Neural progenitor cell (in vitro differentiated cells): ENCODE data around the gene RET. TPM values are rescaled to one million over a fixed set of nuclear protein-coding genes. Genes with fewer than 3 reads are reported as not detected.
A peak's percentile ranks its signal among the peaks of the same experiment; 100 is the strongest.

Experiments
- DNase-seq: peaks from one replicate; pipeline ENCODE4 v3.0.0-alpha.2; 2016; ENCODE audit warnings: low spot score
- H2AFZ ChIP-seq: fragments of 200-600 bp; sonication (generic); replicated peaks from 2 replicates; pipeline ENCODE4 v1.6.1; 2016; ENCODE audit warnings: antibody characterized with exemption
- H3F3A ChIP-seq: fragments of 200-600 bp; sonication (generic); 2 replicates; pipeline ENCODE4 v1.6.1; 2016; ENCODE audit warnings: antibody characterized with exemption, low read depth
- H3K27ac ChIP-seq: fragments of 200-600 bp; sonication (generic); 2 replicates; pipeline ENCODE4 v1.5.1; 2016; ENCODE audit warnings: mild to moderate bottlenecking
- H3K27me3 ChIP-seq: fragments of 200-600 bp; sonication (generic); 2 replicates; pipeline ENCODE4 v1.6.1; 2016; ENCODE audit warnings: mild to moderate bottlenecking, moderate library complexity
- H3K36me3 ChIP-seq: fragments of 200-600 bp; sonication (generic); 2 replicates; pipeline ENCODE4 v1.5.1; 2016
- H3K4me1 ChIP-seq: fragments of 200-600 bp; sonication (generic); 2 replicates; pipeline ENCODE4 v1.6.1; 2016; ENCODE audit warnings: mixed run types
- H3K4me2 ChIP-seq: fragments of 200-600 bp; sonication (generic); 2 replicates; pipeline ENCODE4 v1.6.1; 2016
- H3K4me3 ChIP-seq: fragments of 200-600 bp; sonication (generic); 2 replicates; pipeline ENCODE4 v1.5.1; 2016
- H3K79me2 ChIP-seq: fragments of 200-600 bp; sonication (generic); 2 replicates; pipeline ENCODE4 v1.6.1; 2016; ENCODE audit warnings: low read depth
- H3K9ac ChIP-seq: fragments of 200-600 bp; sonication (generic); 2 replicates; pipeline ENCODE4 v1.6.1; 2016
- H3K9me3 ChIP-seq: fragments of 200-600 bp; sonication (generic); 2 replicates; pipeline ENCODE4 v1.5.1; 2016; ENCODE audit warnings: low read depth
- H4K20me1 ChIP-seq: fragments of 200-600 bp; sonication (generic); 2 replicates; pipeline ENCODE4 v1.6.1; 2016; ENCODE audit warnings: low read depth
- H3K27ac Mint-ChIP-seq: 3 replicates; pipeline ENCODE4 v1.8.0; 2021; ENCODE audit warnings: mixed read lengths
- H3K27me3 Mint-ChIP-seq: 2 replicates; pipeline ENCODE4 v1.8.0; 2022; ENCODE audit warnings: low read depth, mild to moderate bottlenecking, inconsistent platforms, moderate library complexity, mixed read lengths; ENCODE audit not compliant: insufficient read depth
- H3K36me3 Mint-ChIP-seq: 3 replicates; pipeline ENCODE4 v1.8.0; 2021; ENCODE audit warnings: mixed read lengths
- H3K4me1 Mint-ChIP-seq: 3 replicates; pipeline ENCODE4 v1.8.0; 2021; ENCODE audit warnings: mixed read lengths
- H3K4me3 Mint-ChIP-seq: 3 replicates; pipeline ENCODE4 v1.8.0; 2021; ENCODE audit warnings: mild to moderate bottlenecking, moderate library complexity, mixed read lengths
- H3K9me3 Mint-ChIP-seq: 3 replicates; pipeline ENCODE4 v1.8.0; 2020; ENCODE audit warnings: mixed read lengths
- CTCF ChIP-seq: fragments of 200-600 bp; sonication (generic); IDR thresholded peaks from 2 replicates; pipeline ENCODE4 v1.5.1; 2017; ENCODE audit warnings: antibody characterized with exemption, mild to moderate bottlenecking
- EZH2 ChIP-seq: fragments of 200-600 bp; sonication (generic); IDR thresholded peaks from 2 replicates; pipeline ENCODE4 v1.6.1; 2017; ENCODE audit warnings: antibody characterized with exemption, mild to moderate bottlenecking, moderate library complexity
- EZH2phosphoT487 ChIP-seq: fragments of 200-600 bp; sonication (generic); IDR thresholded peaks from 2 replicates; pipeline ENCODE4 v1.6.1; 2017; ENCODE audit warnings: antibody characterized with exemption
- total RNA-seq: library from RNA; depleted of rRNA; stranded (reverse); fragments of >200 nt; gene quantifications from 2 replicates; pipeline ENCODE4 v1.2.3, GENCODE V29; 2015; ENCODE audit warnings: low replicate concordance

The RET gene
- total RNA-seq, 1 donor from 2014 or later: 1.4 TPM

- no peak for TF ChIP-seq EZH2phosphoT487
- no peak for TF ChIP-seq EZH2
- no peak for TF ChIP-seq CTCF
- Histone ChIP-seq H3K9ac (no peak overlapping the region), H3K9me3 (no peaks in the 10 kb centered on the region), H3F3A (no peaks in the 10 kb centered on the region), H2AFZ (peak overlapping the region; percentile 68), H4K20me1 (no peaks in the 10 kb centered on the region), H3K36me3 (no peaks in the 10 kb centered on the region), H3K4me1 (peaks cover 11% of the 10 kb centered on the region), H3K27me3 (no peaks in the 10 kb centered on the region), H3K4me3 (no peak overlapping the region), H3K4me2 (no peak overlapping the region), H3K27ac (no peak overlapping the region), H3K79me2 (no peaks in the 10 kb centered on the region)
- no peaks in the 10 kb centered on the region for H3K9me3 Mint-ChIP-seq
- H3K4me1 Mint-ChIP-seq: peaks cover 11% of the 10 kb centered on the region
- H3K27me3 Mint-ChIP-seq: peaks cover 7% of the 10 kb centered on the region
- no peaks in the 10 kb centered on the region for H3K36me3 Mint-ChIP-seq
- peak overlapping the region; percentile 88 for H3K27ac Mint-ChIP-seq
- DNase-seq: no peak
- no peak overlapping the region for H3K4me3 Mint-ChIP-seq
Observed at GRCh38 chr10:43043773-43044447, 33.0 kb upstream of the RET start.

- Histone ChIP-seq H3K27ac (no peak overlapping the region), H2AFZ (peak overlapping the region; percentile 68), H3K9me3 (no peaks in the 10 kb centered on the region), H3K36me3 (no peaks in the 10 kb centered on the region), H3K27me3 (no peaks in the 10 kb centered on the region), H3K79me2 (no peaks in the 10 kb centered on the region), H3F3A (no peaks in the 10 kb centered on the region), H3K9ac (no peak overlapping the region), H3K4me2 (no peak overlapping the region), H3K4me1 (peaks cover 11% of the 10 kb centered on the region), H4K20me1 (no peaks in the 10 kb centered on the region), H3K4me3 (no peak overlapping the region)
- peaks cover 7% of the 10 kb centered on the region for H3K27me3 Mint-ChIP-seq
- no peak overlapping the region for H3K4me3 Mint-ChIP-seq
- no peaks in the 10 kb centered on the region for H3K9me3 Mint-ChIP-seq
- H3K4me1 Mint-ChIP-seq: peaks cover 11% of the 10 kb centered on the region
- DNase-seq: peak; percentile 43
- TF ChIP-seq EZH2: no peak
- no peak for TF ChIP-seq CTCF
- TF ChIP-seq EZH2phosphoT487: no peak
- H3K36me3 Mint-ChIP-seq: no peaks in the 10 kb centered on the region
- peak overlapping the region; percentile 88 for H3K27ac Mint-ChIP-seq
Observed at GRCh38 chr10:43044448-43044921, 32.4 kb upstream of the RET start.

GRCh38 chr10:43044961-43045621 is 31.8 kb upstream of the RET start:
- no peaks in the 10 kb centered on the region for H3K79me2 ChIP-seq
- Mint-ChIP-seq H3K4me3 (no peak overlapping the region), H3K9me3 (no peaks in the 10 kb centered on the region), H3K27ac (no peak overlapping the region), H3K36me3 (no peaks in the 10 kb centered on the region), H3K27me3 (peaks cover 7% of the 10 kb centered on the region), H3K4me1 (peaks cover 11% of the 10 kb centered on the region)
- no peak overlapping the region for H3K4me2 ChIP-seq
- no peak for DNase-seq
- H3F3A ChIP-seq: no peaks in the 10 kb centered on the region
- no peak overlapping the region for H3K4me3 ChIP-seq
- no peaks in the 10 kb centered on the region for H3K9me3 ChIP-seq
- H3K9ac ChIP-seq: no peak overlapping the region
- H3K27ac ChIP-seq: no peak overlapping the region
- no peaks in the 10 kb centered on the region for H4K20me1 ChIP-seq
- H3K36me3 ChIP-seq: no peaks in the 10 kb centered on the region
- H2AFZ ChIP-seq: peak overlapping the region; percentile 68
- H3K4me1 ChIP-seq: peaks cover 11% of the 10 kb centered on the region
- TF ChIP-seq EZH2 (no peak), CTCF (no peak), EZH2phosphoT487 (no peak)
- H3K27me3 ChIP-seq: no peaks in the 10 kb centered on the region
